NCI-H446 treated with DMSO at 0.1 percent for 48 hours (cell line): ENCODE results near the gene BABAM1.

Experiments used
- DNase-seq: peaks from one replicate; lab custom pipeline; 2025; lab: John Stamatoyannopoulos, UW

Gene BABAM1

DNA sequence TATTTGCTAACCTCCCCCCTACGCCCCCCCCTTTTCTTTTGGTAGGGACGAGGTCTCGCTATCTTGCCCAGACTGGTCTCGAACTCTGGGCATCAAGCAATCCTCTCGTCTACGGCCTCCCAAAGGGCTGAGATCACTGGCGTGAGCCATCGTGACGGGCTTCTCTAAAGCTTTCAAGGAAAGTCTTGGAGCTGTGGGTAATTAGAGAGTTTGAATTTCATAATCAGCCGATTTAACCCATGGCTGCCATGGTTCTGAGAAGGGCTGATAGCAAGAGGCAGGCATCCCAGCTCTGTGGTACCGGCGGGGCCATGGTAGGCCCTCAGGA, 36.7 kb downstream of the BABAM1 start:
- DNase-seq, result no peak

DNA sequence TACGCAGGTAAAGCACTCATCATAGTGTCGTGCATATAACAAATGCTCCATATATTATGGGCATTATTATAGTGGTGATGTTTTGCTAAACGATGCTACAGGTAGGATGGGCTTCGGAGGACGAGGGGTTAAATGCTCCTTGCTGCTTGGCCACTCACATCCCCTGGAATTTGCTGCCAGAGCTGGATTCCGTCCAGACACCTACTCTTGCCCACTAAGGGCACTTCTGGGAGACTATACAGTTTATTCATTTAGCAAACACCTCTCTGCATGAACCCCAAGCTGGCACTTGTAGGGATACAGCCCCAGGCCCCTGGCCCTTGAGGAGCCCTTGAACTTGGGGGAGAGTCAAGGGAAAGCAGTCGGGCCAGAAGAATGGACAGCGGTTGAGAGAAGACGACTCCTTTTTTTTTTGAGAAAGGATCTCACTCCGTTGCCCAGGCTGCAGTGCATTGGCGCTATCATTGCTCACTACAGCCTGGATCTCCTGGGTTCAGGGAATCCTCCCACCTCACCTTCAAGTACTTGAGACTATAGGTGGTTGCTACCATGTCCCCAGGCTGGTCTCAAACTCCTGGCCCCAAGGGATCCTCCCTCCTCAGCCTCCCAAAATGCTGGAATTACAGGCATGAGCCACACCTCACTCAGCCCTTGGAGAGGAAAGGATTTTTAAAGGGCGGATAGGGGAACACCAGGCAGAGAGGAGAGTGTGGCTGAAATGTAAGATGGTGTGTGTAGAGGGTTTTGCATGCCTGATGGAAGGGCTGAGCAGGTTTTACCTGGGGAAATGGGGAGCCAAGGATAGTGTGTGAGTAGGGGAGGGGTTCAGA, 37.4 kb downstream of the BABAM1 start:
- DNase-seq, result no peak

DNA sequence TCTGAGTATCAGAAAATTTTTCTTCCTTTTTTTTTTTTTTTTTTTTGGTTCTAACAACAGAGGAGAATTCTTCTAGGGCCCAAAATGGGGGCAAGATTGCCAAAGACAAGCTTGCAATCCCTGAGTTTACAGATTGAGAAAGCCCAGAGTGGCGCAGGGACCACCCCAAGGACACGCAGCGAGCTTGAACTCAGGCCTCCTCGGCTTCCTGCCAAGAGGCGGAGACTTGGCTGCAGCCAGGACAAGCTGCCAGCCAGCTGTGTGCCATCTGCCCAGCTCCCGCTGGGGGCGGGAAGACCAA, 37.9 kb downstream of the BABAM1 start:
- no peak for DNase-seq

DNA sequence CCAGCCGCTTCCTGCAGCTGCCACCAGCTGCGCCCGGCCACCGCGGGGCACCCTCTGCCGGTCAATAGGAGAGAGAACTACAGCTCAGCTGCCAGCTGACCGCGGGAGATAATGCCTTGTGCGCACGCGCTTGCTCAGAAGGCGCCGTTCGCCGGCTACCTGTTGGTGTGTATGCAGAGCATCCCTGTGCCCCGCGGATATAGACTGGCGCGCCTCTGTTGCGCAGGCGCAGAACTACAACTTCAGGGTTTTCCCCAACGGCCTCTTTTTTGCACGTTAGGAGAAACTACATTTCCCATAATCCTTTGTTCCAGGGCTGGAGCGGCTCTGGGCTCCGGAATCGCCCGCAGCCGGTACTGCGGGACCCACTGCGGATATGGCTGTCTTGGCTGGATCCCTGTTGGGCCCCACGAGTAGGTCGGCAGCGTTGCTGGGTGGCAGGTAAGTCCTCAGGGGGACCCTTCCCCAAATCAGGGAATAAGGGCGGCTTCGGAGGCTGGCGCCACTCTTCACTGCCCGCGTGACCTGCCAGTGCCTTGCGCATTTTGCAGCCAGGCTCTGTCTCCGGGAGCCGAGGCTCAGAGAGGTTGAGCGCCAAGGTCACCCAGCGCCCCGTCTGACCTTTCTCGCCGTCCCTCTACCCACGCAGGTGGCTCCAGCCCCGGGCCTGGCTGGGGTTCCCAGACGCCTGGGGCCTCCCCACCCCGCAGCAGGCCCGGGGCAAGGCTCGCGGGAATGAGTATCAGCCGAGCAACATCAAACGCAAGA, 38.5 kb downstream of the BABAM1 start, which contains the start of gene MRPL34:
Gene MRPL34, plus strand, starts transcription at position 356 of the 768 bp plus-strand sequence. Its CDS starts 21 bp downstream, at position 377.
- DNase-seq, result peak; percentile 99

DNA sequence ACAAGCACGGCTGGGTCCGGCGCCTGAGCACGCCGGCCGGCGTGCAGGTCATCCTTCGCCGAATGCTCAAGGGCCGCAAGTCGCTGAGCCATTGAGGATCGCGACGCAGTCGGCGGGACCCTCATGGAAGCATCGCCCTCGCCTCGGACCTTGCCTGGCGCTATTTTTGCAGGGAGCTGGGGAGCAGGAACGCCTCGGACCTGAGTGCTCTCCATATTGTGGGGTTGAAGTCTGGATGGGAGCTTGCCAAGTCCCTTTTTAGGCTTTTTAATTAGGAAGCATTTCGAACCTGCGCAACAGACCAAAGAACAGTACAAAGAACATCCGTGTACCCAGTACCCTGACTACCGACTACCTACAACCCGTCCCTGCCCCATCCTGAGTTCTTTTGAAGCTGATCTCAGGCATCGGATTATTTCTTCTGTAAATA, 39.1 kb downstream of the BABAM1 start:
- no peak for DNase-seq

DNA sequence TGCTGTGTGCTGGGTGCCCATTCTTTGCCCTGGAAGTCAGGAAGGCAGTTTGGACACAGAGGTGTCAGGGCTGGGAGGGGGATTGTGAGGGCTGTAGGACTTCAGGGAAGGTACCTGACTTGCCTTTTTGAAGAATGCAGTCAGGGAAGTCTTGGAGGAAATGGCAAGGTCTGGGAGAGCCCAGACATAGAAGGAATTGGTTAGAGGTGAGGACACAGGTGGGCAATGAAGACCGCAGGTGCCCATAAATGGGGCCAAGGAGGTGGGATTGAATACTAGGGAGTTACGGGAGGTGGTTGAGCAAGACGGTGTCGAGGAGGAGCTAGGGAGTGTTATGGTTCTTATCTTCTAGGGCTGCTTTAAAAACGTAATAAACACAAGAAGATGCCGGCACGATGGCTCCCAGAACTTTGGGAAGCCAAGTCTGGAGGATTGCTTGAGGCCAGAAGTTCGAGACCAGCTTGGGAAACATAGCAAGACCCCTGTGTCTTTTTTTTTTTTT, 40.7 kb downstream of the BABAM1 start:
- DNase-seq, result no peak

DNA sequence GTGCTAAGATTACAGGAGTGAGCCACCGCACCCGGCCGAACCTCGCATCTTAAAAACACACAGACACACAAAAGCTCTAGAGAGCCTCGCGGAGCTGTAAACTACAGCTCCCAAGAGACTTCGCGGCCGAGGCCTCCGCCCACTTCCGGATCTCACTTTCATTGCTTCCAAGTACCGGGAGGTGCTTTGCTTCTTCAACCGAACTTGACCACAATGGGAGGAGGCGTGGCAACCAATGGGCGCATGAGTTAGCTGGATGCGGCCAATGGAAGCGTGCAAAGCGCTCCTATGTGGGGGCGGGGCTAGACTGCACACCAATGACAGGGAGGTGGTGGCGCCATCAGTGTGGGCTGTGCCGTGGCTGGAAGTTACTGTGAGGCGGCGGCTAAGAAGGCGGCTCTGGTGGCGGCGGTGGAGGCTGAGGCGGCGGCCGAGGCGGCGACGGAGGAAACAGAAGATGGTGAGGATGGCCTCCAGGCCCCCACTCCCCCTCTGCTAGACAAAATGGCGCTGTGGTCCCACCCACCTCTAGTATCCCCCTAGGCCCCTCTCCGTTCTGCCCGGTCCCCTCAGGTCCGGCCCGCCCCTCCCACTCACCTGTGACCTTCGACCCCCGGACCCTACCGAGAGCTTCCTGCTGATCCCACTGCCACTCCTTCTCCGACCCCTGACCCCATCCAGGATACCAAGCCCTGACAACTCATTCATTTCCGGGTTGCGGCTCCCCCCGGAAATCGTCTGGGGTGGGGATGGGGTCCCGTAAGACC, 42.1 kb downstream of the BABAM1 start, which contains the start of gene DDA1:
Gene DDA1, plus strand, starts transcription at position 366 of the 767 bp plus-strand sequence. Its CDS starts 92 bp downstream, at position 458.
- DNase-seq, result peak; percentile 100

DNA sequence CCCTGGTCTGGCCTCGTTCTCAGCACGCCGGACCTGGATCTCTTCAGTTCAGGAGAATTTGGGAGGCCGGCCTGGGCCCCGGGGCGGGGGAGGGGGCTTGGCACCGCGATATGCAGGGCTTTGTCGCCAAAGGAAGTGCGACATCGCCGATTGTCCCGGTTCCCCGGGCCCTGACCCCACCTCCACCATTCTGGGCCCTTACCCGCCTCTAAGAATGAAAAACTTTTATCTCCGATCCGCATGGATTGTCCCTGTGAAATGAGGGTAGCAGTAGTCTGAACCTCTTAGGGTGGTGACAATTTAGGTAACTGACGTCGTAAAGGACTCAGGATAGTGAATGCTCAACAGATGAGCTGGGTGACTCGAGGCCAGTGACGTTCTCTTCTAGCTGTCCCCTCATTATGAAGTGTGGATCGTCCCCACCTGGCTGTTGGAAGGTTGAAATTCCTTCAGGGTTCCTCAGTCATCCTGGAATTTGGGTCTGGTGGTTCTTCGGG, 42.8 kb downstream of the BABAM1 start:
- DNase-seq, result no peak

DNA sequence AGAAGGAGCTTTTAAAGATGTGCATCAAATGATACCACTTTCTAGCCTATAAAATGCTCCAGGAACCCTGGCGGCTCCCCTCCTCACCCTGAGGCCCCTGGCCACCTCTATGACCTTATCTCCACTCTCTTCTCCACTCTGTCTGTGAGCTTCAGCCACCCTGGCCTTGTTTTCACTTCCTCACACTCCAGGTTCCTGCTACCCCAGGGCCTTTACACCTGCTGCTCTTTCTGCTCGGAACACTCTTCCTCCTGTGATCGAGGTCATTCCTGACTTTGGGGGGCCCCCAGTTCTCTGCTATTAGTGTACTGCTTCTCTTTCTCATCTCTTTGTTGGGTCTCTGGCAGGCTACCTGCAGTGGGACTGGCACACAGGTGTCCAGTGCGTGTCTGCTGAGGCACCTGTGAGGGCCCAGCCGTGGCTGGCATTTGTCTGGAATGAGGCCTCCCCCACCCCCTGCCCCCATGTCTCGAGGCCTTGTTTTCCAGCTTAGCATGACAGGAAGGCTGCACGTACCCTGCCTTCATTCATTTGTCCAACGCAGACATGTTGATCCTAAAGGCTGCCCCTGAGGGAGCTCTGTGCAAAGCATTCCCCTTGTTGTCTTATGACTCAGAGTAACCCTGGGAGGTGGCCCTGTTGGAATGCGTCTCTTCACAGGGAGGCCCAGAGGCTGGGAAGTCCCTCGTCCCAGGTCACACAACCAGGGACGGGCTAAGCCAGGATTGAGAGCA, 44.4 kb downstream of the BABAM1 start:
- no peak for DNase-seq

DNA sequence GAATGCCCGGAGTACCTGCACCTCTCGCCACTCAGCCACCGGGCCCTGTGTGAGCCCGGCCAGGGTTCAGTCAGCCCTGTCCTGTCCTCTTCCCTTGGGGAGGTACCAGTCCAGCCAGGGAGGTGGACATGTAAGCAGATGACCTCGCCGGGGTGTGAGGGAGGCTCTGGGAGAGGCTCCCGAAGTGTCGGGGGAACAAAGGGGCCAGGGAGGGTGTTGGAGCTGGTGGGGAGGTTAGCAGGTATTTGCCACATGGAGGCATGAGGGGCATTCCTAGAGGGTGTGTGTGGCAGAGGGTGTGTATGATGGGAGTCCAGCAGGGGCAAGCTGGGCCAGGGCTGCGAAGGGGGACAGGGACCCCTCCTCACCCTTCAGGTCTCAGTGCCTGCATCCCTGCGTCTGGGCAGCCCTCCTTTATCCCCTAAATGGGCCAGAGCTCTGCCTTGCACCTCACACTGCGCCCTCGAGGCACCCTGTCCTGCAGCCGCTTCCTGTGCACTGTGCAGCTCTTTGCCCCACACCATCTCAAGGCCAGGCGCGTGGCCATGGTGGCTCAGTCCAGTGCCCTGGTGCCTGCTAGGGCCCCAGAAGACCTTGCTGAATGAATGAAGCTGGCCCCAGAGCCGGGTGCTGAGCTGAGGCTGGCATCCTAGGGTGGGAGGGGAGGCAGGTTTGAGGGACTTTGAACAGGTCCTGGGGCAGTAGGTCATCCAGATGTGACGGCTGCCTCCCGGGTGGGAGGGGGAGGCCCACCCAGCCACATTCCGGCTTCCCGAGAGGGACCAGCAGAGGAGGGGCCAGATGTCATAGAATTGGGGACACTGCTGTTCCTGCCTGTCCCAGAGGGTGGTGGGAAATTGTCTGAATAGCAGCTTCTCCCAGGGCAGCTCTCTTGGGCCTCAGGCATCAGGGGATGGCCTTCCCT, 45.2 kb downstream of the BABAM1 start:
- no peak for DNase-seq

DNA sequence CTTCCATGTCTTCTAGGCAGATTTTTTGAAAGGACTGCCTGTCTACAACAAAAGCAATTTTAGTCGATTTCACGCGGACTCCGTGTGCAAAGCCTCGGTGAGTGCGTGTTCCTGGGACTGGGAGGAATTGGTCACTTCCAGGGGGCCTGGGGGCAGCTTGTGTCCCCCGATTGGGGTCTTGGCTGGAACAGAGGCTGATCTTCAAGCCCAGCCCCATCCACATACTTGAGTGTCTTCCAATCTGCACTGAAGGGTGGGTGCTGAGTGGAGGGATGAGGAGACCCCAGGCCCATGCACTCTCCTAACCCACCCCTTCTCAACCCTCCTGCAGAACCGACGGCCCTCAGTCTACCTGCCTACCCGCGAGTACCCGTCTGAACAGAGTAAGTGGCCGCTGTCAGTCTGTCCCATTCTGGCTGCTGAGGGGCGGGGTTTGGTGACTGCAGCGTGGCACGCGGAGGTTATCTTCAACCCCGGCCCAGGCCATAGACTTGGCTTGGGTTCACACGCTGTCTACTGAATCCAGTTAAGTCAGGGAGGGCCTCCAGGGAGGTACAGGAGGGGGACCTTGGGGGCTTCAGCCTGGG, 46.9 kb downstream of the BABAM1 start:
- DNase-seq, result no peak

DNA sequence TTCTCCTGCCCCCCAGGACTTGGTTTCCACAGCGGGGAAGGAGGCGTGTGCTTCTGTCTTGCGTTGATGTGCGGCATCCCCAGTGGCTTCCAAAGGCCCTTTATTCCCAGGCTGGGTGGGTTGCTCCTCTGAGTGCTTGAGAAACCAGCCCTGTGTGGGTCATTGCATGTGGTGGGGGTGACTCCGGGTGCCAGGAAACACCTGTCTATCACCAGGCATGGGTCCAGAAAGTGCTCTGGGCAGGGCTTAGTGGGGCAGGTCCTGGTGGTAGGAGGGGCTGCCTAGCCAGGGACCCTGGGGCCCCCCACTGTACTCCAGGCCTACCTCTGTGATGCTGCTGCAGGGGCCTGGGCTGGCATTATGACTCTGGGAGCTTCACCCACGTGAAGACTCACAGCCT, 51.7 kb downstream of the BABAM1 start:
- no peak for DNase-seq

DNA sequence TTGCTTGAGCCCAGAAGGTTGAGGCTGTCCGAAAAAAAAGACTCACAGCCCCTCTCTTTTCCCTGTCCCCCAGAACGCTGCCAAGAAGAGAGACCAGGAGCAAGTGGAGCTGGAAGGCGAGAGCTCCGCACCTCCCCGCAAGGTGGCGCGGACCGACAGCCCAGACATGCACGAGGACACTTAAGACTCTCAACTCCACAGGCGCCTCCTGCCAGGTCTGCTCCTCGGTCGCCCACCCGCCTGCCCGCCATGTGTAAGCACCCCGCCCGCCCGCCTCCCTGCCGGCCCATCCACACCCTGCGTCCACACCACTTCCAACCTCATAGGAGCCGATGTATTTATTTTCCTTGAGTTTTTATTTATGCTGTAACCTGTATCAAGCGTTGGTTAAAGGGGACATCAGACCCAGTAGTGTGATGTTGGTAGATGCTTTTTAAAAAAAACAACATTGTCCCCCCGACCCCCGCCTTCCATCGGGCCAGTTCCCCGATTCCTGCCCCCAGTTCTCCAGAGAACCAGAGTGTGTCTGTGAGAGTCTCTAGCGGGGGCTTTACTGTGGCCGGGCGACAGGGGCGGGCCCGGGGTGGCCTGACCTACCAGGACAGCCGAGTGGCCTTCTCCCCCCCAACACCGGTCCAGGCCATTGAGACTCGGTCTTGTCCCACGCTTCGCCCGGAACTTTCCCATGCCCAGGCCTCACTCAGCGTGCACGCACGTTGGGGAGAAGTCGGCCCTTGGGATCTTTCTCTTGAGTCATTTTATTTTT, 52.4 kb downstream of the BABAM1 start:
- DNase-seq, result no peak

DNA sequence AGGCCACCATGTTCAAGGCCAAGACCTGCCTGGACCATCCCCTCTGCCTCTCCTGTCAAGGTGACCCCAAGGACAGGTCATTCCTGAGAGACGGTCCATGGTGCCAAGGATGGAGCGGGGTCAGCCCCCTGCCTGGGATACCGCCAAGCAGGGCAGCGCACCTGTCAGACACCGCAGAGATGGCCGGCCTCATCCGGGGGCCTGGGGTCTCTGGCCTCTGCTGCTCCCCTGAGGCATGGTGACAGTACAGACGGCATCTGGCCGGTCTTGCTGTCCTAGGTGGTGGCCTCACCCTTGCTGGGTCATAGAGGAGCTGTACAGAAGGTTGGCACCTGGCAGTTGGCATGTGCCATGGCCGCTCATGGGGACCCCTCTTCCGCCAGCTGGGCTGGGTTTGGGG, 53.2 kb downstream of the BABAM1 start:
- DNase-seq, result no peak

DNA sequence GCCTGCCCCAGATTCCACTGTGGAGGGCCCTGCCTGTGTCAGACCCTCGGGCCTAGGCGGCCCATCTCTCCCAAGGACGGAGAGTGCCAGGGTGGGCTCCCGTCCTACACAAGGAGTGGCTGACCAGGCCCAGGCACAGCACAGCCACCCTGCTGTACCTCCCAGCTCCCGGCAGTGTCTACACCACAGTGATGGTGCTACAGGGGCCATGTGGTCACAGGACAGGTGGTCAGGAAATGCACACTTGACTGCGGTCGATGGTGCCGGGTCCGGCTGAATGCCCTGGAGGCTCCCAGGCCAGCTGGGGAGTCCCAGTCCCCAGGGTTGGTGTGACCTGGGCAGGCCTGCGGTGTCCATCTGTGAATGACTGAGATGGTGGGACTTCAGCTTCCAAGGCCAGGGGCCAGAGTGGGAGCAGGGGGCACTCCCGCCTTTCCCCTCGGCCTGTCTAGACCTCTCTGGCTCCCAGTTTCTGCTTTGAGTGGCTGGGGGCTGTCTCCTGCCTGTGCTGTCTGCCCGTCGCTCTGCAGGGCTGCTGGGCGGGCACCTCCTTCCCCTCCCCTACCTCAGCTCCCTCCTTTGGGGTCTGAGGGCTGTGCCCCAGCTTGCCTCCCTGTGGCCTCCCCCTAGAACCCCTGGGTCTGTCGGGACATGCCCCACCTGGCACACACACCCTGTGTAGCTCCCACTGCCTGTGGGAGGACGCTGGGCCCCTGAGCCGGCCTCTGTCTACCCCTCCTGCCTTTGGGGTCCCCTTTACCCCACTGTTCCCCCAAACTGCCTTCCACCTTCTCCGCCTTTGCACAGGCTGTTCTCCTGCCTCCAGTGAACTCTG, 54.6 kb downstream of the BABAM1 start:
- DNase-seq, result no peak

DNA sequence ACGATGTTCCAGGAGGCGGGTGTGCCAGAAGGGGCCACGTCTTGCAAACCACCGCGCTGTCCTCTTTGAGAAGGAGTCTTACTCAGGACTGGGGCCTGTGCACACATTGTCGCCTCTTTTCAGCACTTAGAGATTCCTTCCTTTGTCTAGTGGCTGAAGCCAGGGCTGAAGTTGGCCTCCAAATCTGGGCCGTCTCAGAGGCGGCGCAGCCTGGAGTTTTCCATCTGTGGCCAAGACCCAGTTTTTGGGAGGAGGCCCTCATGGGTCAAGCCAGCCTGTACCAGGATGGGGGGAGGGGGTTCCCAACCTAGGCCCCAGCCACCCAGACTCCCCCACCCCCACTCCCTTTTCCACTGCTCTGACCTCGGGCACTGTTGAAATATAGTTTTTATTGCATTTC, 55.6 kb downstream of the BABAM1 start:
- DNase-seq, result no peak

DNA sequence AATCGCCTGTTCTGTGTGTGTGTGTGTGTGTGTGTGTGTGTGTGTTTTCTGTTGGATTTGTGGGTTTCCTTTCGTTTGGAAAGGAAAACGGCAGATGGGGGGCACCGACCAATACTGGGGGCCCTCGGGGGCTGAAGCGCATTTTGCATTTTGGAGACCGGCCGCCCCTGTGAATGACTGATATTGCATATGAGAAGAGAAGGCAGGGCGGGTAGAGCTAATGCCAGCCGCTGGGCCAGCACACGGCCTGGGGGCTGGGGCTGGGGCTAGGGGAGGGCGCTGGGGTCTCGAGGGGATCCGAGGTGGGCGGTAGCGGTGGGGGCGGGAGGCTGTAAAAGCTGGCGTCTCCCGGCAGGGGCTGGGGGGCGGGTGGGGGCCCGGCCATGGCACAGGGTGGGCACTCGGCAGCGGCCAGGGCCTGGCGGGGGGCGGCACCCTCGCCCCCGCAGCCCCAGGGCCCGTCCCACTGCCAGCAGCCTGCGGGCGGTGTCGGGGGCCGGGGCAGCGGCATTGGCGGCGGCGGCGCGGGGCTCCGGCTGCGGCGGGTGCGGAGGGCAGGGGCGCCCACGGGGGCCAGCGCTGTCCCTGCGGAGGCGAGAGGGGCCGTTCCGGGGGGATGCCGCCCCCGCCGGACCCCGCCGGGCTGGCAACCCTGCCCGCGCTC, 56.2 kb downstream of the BABAM1 start:
- DNase-seq, result no peak

DNA sequence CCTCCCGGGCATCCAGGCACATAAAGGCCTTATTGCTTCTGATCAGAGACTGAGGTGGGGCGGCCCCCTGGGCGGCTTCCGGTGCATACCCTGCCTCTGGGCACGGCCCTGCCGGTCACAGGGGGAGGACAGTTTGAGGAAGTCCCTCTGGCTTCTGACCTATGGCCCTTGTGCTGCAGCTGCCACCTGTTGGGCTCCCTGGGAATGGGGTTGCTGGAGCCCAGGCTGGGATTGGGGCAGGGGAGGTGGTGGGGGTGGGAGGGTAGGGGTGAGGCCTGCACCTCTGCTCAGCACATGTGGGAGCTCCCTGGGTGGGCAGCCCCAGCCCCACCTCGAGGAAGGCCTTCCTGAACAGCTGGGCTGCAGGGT, 56.7 kb downstream of the BABAM1 start:
- DNase-seq, result no peak
